Measurements from ENCODE around the gene SEC16A.

SEC16A gene

DNA sequence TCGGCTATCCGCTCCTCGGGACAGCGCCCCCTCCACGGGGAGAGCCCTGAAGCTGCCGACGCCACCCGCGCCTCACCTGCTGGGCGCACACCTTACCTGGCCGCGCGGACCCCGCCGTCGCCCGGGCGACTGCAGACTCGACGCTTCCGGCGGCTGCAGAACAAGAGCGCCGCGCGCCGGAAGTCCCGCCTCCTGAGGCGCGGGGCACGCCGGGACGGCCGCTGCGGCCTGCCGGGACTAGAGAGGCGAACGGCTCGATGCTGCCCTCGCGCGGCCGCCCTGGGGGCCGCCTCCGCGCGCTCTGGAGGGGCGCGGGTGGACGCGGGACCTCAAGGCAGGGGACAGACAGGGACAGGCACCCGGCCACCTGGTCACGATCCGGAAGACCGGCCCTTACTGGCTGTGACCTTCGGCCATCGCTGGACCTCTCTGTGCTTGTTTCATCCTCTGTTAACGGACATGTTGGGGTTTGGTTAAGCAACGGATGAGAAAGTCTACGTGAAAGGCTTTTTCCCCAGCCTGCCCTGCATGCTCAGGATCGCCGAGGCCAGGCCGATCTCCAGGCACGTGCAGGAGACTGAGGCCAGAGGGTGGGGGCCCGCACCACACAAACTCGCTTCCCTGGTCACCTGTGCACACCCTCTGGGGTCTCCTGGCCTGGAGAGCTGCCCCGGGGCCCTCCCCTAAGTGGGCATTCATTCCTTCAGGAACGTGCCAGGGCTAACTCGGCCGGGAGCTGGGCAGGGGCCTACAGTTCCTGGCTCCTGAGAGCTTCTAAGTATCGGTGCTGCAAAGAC, 82.6 kb downstream of the SEC16A start, which contains the start of gene SNAPC4:
Gene SNAPC4 (minus strand): TSS at position 133 of the 797 bp plus-strand sequence. CDS start 1,742 bp downstream, outside the sequence.
- DNase-seq (ENCODE audit: low read depth) = no peak

GRCh38 chr9:136399176-136400037, 83.4 kb downstream of the SEC16A start:
- no peak for DNase-seq (ENCODE audit: low read depth)

DNA sequence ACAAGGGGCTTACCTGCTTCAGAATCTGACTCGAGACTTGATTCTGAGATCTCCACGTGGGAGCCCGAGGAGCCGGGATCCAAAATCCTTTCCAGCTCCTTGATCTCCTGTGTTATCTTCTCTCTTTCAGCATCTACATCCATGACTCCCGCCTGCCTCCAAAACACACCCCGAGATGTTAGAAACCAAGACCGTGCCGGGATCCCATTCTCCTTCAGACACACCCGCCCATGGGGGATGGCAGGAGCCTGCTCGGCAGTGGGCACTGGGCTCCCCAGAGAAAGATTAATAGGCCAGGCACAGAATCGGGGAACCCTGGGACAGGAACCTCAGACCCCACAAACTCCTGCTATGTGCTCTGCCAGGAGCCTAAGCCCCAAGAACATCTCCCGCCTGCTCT, 84.6 kb downstream of the SEC16A start:
- DNase-seq (ENCODE audit: low read depth) = no peak

DNA sequence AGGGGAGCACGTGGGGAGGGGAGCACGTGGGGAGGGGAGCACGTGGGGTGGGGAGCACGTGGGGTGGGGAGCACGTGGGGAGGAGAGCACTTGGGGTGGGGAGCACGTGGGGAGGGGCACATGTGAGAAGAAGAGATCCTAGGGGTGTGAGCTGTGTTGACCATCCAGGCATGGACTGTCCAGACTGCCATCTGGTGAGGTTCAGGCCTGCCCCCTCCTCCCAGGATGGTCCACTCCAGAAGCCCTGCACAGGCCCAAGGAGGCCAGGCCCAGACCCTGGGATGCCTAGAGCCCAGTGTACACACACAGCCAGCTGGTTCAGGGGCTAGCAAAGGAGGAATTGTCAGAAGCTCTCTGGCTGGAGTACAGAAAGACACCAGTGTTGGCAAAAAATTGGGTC, 85.2 kb downstream of the SEC16A start:
- no peak for DNase-seq (ENCODE audit: low read depth)

GRCh38 chr9:136396219-136396515, 86.7 kb downstream of the SEC16A start:
- DNase-seq (ENCODE audit: low read depth) = no peak

- DNase-seq (ENCODE audit: low read depth) = no peak
Observed at GRCh38 chr9:136395345-136396218, 87.3 kb downstream of the SEC16A start.

GRCh38 chr9:136395020-136395340, 87.9 kb downstream of the SEC16A start:
- DNase-seq (ENCODE audit: low read depth) = no peak

GRCh38 chr9:136394312-136395019, 88.4 kb downstream of the SEC16A start:
- no peak for DNase-seq (ENCODE audit: low read depth)

DNA sequence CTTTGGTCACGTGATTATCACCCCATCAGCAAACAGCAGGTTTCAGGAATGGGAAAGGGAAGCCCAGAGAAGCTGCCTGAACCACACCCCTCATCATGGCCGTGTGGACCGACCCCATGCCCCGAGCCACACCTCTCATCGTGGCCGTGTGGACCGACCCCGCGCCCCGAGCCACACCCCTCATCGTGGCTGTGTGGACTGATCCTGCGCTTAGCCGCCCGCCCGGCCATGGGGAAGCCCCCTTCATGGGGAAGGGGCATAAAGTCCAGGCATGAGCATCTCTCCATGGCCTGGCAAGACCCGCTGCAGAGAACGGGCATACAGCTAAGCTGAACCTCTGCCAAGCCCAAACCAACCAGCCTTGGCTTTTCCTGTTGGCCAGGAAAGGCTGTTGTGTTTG, 89.3 kb downstream of the SEC16A start:
- no peak for DNase-seq (ENCODE audit: low read depth)

GRCh38 chr9:136392538-136393449, 90.0 kb downstream of the SEC16A start:
- no peak for DNase-seq (ENCODE audit: low read depth)

DNA sequence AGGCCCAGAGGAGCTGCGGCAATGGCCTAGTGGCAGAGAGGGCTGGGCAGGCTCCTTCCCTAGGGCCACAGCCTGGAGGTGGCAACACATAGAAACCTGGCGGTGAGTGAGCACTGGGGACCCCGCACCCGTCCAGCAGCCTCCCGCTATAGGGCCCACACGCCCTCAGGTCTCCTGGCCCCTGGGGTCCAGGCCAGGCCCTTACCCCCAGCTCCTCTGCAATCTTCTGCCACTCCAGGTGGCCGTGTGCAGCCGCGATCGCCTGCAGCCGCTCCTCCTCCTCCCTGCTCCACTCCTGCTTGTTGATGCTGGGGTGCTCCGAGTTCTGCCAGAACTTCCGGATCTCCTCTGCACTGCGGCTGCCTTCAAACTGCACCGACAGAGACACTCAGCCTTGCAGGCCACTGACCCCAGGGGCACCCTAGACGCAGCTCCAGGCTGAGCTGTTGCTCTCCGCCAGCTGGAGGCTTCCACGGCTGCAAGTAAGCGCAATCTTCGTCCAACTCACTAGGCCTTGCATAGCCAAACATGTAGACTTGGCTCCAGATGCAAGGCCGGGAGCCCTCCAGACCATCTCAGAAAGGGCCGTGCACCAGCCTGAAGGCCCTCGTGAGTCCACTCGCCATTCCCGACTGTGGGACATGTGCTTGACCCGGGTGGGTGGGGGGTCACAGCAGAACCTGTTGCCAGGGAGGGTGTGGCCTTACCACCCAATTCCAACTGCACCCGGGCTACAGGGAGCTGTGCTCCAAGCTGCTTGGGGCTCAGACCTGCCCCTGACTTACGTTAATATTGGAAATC, 90.9 kb downstream of the SEC16A start:
- DNase-seq (ENCODE audit: low read depth) = no peak
